Ovary (tissue), 3 donors: ENCODE results near the gene CCDC50.

Experiments
- POLR2A ChIP-seq: fragments of 450-650 bp; IDR thresholded peaks from one replicate; pipeline ENCODE4 v1.6.1; 2017; ENCODE audit warnings: antibody characterized with exemption, mild to moderate bottlenecking, moderate library complexity
- TF ChIP-seq, protein P1 (sequence below), 3 donors: fragments of 450-650 bp in 2 of 3; fragments of 200-600 bp in 1 of 3; IDR thresholded peaks; one replicate each; pipeline versions ENCODE4 v1.5.1 to v1.8.0; 2016 to 2022; ENCODE audit warnings: antibody characterized with exemption in 3 of 3, mild to moderate bottlenecking in 1 of 3
- donor health status: DM: no; HTN: no; CAD: no.

DNA sequence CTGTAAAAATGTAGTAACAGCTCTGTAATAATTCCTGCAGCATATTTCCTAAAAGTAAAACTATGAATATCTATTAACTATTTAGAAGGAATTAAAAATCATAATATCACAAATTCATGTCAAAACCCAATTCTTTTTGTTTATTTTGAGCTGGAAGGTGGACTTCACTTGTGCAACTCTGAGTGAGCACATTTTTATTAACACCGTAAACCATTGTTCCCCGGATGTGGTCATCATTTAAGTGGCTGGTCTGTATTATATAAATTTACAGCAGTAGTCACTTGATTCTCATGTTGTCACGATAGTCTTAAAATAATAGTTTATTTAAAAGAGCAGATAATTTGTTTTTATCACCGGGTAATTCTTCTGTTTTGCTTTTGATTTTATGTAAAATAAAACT is 44.1 kb downstream of the CCDC50 start:
- TF ChIP-seq, protein P1, sequence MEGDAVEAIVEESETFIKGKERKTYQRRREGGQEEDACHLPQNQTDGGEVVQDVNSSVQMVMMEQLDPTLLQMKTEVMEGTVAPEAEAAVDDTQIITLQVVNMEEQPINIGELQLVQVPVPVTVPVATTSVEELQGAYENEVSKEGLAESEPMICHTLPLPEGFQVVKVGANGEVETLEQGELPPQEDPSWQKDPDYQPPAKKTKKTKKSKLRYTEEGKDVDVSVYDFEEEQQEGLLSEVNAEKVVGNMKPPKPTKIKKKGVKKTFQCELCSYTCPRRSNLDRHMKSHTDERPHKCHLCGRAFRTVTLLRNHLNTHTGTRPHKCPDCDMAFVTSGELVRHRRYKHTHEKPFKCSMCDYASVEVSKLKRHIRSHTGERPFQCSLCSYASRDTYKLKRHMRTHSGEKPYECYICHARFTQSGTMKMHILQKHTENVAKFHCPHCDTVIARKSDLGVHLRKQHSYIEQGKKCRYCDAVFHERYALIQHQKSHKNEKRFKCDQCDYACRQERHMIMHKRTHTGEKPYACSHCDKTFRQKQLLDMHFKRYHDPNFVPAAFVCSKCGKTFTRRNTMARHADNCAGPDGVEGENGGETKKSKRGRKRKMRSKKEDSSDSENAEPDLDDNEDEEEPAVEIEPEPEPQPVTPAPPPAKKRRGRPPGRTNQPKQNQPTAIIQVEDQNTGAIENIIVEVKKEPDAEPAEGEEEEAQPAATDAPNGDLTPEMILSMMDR (IDR thresholded peaks at IDR 0.05), result no peak
- no peak for TF ChIP-seq POLR2A
